ENCODE results near the gene MUC3A.
"Not testable (repeated sequence)": the region's sequence is repeated elsewhere in the genome, so short reads cannot be mapped to it uniquely, and the experiment has no call there.

The MUC3A gene

GRCh38 chr7:100971111-100972001 is 22.0 kb downstream of the MUC3A start:
- FAIRE-seq = no peak

- FAIRE-seq = no peak
These were observed 22.6 kb downstream of the MUC3A start for GRCh38 chr7:100972002-100972347.

DNA sequence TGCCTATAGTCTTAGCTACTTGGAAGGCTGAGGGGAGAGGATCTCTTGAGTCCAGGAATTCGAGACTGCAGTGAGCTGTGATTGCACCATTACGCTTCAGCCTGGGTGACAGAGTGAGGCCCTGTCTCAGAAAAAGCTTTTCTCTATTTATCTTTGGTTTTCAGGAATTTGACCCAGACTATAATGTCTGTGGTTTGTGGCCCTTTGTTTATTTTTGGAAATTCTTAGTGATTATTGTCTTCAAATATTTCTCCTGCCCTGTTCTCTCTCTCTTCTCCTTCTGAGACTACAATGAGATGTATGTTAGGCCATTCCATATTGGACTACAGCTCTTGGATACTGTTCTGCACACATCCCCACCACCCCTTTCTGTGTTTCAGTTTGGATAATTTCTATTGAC is 24.7 kb downstream of the MUC3A start:
- FAIRE-seq = no peak

DNA sequence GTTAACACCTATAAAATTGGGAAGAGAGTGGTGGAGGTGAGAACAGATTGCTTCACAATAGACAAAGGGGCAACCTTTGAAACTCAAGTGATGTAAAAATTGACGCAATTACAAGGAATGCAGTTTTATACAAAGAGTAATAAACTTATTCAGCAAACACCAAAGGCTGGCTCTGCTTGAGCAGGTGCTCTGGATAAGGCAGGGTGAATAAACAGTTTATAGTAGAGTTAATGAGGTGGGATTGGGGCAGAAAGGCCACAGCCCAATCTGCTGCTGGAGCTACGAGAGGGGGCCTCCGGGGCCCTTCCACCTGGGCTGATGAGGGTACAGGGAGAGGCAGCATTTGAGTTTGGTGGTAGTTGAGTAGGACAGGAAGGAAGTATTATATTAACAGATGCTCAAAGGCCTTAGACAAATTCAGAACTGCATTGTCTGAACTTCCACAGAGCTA is 26.1 kb downstream of the MUC3A start:
- peak; percentile 93 for FAIRE-seq

DNA sequence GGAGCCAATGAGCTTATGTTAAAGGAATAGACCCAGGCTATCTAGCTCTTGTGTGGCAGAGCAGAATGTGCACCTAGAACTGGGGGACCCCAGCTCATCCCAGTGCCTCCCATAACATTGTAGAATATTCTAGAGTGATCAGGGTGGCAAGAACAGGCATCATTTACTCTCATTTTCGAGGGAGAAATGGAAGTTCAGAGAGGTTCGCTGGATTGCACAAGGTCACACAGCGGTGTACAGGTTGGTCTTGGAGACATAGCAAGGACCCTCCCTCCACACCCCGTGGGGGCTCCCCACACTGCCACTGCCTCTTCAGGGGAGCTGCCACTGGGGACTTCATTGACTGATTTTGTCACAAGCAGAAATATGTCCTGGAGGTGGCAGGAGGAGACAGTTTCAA is 29.0 kb downstream of the MUC3A start:
- FAIRE-seq = no peak

DNA sequence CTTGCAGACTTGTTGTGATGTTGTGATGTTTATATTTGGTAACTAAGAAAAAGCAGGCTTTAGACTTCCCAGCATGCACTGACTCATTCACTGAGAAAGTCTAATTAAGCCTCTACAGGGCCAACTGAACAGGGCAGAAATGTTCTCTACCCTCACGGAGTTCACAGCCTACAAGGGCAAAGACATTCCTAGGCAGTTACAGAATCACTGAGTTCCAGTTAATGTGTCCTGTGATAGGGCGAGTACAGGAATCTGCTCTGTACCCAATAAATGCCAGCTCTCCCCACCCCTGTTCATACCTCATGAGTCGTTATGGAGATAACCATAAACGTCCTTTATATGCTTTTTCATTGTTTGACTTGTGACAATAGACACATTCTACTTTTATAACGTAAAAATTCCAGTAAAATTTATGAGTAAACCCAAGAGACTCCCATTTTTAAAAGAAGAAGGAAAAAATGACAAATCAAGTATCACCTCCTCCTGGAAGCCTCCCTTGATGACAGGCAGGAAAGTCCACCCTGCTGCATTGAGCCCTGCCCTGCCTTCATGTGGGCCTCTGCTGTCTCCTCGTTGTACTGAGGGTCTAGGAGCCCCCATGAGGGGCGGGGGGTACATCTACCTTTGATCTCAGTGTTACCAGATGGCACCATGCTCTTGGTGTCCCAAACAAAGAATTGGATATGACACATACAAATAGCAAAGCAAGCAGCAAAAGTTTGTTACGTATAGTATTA is 34.3 kb downstream of the MUC3A start:
- peak; percentile 80 for FAIRE-seq

GRCh38 chr7:100984241-100984918 is 35.0 kb downstream of the MUC3A start:
- not testable (repeated sequence) for FAIRE-seq

- not testable (repeated sequence) for FAIRE-seq
These were observed 35.9 kb downstream of the MUC3A start for GRCh38 chr7:100985033-100985797.

DNA sequence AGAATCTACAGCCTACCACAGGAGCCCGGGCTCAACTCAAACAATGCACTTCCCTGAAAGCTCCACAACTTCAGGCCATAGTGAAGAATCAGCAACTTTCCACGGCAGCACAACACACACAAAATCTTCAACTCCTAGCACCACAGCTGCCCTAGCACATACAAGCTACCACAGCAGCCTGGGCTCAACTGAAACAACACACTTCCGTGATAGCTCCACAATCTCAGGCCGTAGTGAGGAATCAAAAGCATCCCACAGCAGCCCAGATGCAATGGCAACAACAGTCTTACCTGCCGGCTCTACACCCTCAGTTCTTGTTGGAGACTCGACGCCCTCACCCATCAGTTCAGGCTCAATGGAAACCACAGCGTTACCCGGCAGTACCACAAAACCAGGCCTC is 42.3 kb downstream of the MUC3A start:
- no peak for FAIRE-seq

GRCh38 chr7:100992280-100992679 is 42.9 kb downstream of the MUC3A start:
- not testable (repeated sequence) for FAIRE-seq

DNA sequence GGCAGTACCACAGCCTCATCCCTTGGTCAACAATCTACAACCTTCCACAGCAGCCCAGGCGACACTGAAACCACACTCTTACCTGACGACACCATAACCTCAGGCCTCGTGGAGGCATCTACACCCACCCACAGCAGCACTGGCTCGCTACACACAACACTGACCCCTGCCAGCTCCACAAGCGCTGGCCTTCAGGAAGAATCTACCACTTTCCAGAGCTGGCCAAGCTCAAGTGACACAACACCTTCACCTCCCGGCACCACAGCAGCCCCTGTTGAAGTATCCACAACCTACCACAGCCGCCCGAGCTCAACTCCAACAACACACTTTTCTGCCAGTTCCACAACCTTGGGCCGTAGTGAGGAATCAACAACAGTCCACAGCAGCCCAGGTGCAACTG is 45.3 kb downstream of the MUC3A start:
- not testable (repeated sequence) for FAIRE-seq

DNA sequence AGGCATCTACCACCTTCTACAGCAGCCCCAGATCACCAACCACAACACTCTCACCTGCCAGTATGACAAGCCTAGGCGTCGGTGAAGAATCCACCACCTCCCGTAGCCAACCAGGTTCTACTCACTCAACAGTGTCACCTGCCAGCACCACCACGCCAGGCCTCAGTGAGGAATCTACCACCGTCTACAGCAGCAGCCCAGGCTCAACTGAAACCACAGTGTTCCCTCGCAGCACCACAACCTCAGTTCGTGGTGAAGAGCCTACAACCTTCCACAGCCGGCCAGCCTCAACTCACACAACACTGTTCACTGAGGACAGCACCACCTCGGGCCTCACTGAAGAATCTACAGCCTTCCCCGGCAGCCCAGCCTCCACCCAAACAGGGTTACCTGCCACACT is 49.2 kb downstream of the MUC3A start:
- FAIRE-seq = not testable (repeated sequence)

DNA sequence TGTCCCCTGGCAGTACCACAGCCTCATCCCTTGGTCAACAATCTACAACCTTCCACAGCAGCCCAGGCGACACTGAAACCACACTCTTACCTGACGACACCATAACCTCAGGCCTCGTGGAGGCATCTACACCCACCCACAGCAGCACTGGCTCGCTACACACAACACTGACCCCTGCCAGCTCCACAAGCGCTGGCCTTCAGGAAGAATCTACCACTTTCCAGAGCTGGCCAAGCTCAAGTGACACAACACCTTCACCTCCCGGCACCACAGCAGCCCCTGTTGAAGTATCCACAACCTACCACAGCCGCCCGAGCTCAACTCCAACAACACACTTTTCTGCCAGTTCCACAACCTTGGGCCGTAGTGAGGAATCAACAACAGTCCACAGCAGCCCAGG is 50.0 kb downstream of the MUC3A start:
- FAIRE-seq = not testable (repeated sequence)

- FAIRE-seq = not testable (repeated sequence)
These were observed 50.7 kb downstream of the MUC3A start for GRCh38 chr7:101000025-101000424.

DNA sequence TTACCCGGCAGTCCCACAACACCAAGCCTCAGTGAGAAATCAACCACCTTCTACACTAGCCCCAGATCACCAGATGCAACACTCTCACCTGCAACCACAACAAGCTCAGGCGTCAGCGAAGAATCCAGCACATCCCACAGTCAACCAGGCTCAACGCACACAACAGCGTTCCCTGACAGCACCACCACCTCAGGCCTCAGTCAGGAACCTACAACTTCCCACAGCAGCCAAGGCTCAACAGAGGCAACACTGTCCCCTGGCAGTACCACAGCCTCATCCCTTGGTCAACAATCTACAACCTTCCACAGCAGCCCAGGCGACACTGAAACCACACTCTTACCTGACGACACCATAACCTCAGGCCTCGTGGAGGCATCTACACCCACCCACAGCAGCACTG is 53.0 kb downstream of the MUC3A start:
- FAIRE-seq = not testable (repeated sequence)

- not testable (repeated sequence) for FAIRE-seq
These were observed 58.0 kb downstream of the MUC3A start for GRCh38 chr7:101007361-101007760.

- no peak for FAIRE-seq
These were observed 60.3 kb downstream of the MUC3A start for GRCh38 chr7:101009629-101010028.

DNA sequence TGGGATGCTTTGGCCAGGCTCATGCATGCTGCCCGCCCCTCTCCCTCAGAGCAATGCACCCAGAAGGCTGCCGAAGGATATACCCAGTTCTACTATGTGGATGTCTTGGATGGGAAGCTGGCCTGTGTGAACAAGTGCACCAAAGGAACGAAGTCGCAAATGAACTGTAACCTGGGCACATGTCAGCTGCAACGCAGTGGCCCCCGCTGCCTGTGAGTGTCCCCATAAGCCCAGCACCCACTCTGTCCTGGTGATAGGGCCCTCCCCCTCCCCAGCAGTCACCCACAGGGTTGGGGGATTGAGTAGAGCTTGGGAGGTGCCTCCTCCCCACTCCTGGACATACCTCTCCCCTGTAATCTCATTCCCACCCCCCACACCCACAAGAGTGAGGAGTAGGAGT is 63.6 kb downstream of the MUC3A start:
- no peak for FAIRE-seq

DNA sequence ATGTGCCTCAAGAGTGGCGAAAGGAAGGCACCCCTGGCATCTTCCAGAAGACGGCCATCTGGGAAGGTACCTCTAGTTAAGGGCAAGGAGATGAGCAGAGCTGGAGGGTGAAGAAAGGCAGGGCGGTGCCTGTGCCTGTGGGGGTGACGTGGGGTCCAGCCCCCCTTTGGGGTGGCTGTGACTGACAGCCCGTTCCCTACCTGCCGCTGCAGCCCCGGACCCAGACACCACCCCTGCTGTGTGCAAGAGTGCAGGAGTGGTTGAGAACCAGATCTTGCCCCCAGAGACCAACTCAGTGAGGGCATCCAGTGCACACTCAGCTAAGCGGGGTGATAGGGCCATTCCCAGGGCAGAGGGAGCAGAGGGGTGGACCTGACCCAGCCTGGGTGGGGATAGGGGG is 66.3 kb downstream of the MUC3A start:
- no peak for FAIRE-seq

DNA sequence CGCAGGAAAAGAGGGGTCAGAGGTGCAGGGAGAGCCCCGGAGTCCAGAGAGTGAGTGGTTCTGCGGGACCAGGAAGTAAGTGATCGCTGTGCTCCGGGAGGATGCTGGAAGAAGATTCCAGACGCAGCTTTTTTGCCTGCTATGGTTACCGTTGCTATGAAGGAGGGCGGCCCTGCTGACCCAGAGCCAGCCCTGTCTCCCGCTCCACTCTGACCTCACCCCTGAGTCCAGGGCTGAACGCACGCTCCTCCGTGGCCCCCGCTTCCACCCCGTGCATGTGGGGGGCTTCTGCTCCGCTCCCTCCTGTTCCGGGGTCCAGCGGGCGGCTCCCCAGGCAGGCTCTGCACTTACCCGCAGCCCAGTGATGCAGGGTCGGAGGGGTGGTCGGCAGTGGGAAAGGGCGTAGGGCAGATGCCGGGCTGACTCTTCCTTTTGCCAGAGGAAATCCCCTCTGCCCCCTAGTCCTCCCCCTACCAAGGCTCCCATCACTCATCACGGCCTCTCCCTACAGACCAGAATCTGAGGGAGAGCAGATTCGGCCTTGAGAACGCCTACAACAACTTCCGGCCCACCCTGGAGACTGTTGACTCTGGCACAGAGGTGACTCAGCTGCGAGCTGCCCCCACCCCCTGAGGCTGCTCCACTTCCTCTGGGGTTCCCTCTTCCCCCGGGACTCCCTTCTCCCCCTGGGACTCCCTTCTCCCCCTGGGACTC is 67.9 kb downstream of the MUC3A start:
- no peak for FAIRE-seq
